ENCODE results near the gene P2RX7. TPM values are rescaled to one million over a fixed set of nuclear protein-coding genes. Genes with fewer than 3 reads are reported as not detected.
"Not testable (repeated sequence)": the region's sequence is repeated elsewhere in the genome, so short reads cannot be mapped to it uniquely, and the experiment has no call there.

P2RX7 gene
- polyA plus RNA-seq, 6 donors from 2014 or later, result 0.10 to 3.2 (median 1.4) TPM

GRCh38 chr12:121191151-121191550, 58.5 kb downstream of the P2RX7 start:
- ATAC-seq (ENCODE audit: low read depth in 2 of 2), result no peak
- H3K4me1 Mint-ChIP-seq, result peaks cover 0 to 4% (median 0%) of the 10 kb centered on the region in 3 donors
- H3K36me3 Mint-ChIP-seq, result no peaks in the 10 kb centered on the region
- H3K4me3 Mint-ChIP-seq, result no peak overlapping the region
- no peaks in the 10 kb centered on the region for H3K27me3 Mint-ChIP-seq
- H3K9me3 Mint-ChIP-seq, result no peaks in the 10 kb centered on the region
- DNase-seq, result no peak
- H3K27ac Mint-ChIP-seq, result peak overlapping the region in 1 of 6 donors; percentile 12

GRCh38 chr12:121196902-121197301, 64.2 kb downstream of the P2RX7 start:
- no peaks in the 10 kb centered on the region for H3K9me3 Mint-ChIP-seq
- no peaks in the 10 kb centered on the region for H3K36me3 Mint-ChIP-seq
- peaks cover 5 to 13% (median 5%) of the 10 kb centered on the region in 3 donors for H3K4me1 Mint-ChIP-seq
- DNase-seq, result peak; percentile 29
- H3K27me3 Mint-ChIP-seq, result no peaks in the 10 kb centered on the region
- peak overlapping the region in 1 of 8 donors; percentile 56 for H3K4me3 Mint-ChIP-seq
- H3K27ac Mint-ChIP-seq, result peak overlapping the region in 2 of 6 donors; percentile 35 to 52
- ATAC-seq (ENCODE audit: low read depth in 2 of 2), result peak; percentile 95 to 96

DNA sequence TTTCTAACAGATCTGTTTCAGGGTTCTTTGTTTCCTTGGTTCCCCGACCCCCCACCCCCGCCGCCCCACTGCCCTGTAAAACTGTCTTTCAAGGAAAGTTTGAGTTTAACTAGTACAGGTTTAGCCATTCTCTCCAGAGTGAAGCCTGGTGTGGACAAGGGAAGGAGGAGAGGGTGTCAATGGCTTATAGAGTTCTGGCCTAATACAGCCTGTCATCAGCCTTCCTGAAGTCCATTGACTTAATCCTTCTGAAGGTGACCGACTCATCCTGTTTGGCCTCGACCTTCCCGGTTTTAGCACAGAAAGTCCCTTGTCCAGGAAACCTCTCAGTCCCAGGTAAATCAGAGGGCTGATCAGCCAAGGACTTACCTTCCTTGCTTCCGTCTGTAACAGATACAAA, 66.3 kb downstream of the P2RX7 start:
- Mint-ChIP-seq H3K36me3 (no peaks in the 10 kb centered on the region), H3K4me1 (peaks cover 5 to 13% (median 5%) of the 10 kb centered on the region in 3 donors), H3K4me3 (no peak overlapping the region), H3K27ac (no peak overlapping the region), H3K27me3 (no peaks in the 10 kb centered on the region), H3K9me3 (no peaks in the 10 kb centered on the region)
- ATAC-seq (ENCODE audit: low read depth in 2 of 2) (no peak), DNase-seq (no peak)

GRCh38 chr12:121201140-121201539, 68.5 kb downstream of the P2RX7 start:
- H3K27me3 Mint-ChIP-seq; ATAC-seq (ENCODE audit: low read depth in 2 of 2); H3K4me3 Mint-ChIP-seq; H3K9me3 Mint-ChIP-seq; H3K27ac Mint-ChIP-seq; DNase-seq; H3K36me3 Mint-ChIP-seq: not testable (repeated sequence)
- peaks cover 5 to 13% (median 8%) of the 10 kb centered on the region in 3 donors for H3K4me1 Mint-ChIP-seq

- Mint-ChIP-seq H3K4me1 (peaks cover 0 to 3% (median 3%) of the 10 kb centered on the region in 3 donors), H3K9me3 (no peaks in the 10 kb centered on the region), H3K27ac (peak overlapping the region in 2 of 6 donors; percentile 27 to 35), H3K4me3 (no peak overlapping the region), H3K27me3 (no peaks in the 10 kb centered on the region), H3K36me3 (no peaks in the 10 kb centered on the region)
- DNase-seq (no peak), ATAC-seq (ENCODE audit: low read depth in 2 of 2) (no peak)
Observed at GRCh38 chr12:121202407-121203355, 70.0 kb downstream of the P2RX7 start.

DNA sequence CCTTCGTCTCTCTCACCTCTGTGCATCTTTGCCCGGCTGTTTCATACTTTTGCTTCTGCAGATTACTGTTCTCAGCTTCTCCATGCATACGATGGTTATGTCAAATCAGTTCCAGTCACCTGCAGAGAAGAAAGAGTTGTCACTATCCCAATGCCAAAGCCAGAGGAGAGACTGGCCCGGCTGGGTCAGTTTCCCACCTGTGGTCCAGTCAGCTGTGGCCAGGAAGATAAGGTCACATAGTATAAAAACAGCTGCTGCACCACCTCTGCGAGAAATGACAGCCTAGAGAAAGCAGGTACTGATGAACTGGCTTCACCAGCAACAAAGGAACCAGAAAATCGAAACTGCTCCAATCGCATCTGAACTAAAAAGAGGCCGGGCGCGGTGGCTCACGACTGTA, 70.8 kb downstream of the P2RX7 start:
- H3K4me1 Mint-ChIP-seq, result peaks cover 0 to 3% (median 0%) of the 10 kb centered on the region in 3 donors
- H3K27me3 Mint-ChIP-seq, result no peaks in the 10 kb centered on the region
- ATAC-seq (ENCODE audit: low read depth in 2 of 2), result no peak
- H3K36me3 Mint-ChIP-seq, result no peaks in the 10 kb centered on the region
- no peak overlapping the region for H3K27ac Mint-ChIP-seq
- DNase-seq, result no peak
- no peak overlapping the region for H3K4me3 Mint-ChIP-seq
- no peaks in the 10 kb centered on the region for H3K9me3 Mint-ChIP-seq

GRCh38 chr12:121205491-121205890, 72.8 kb downstream of the P2RX7 start:
- H3K9me3 Mint-ChIP-seq, result no peaks in the 10 kb centered on the region
- H3K4me3 Mint-ChIP-seq, result peak overlapping the region in 1 of 8 donors; percentile 57
- H3K27me3 Mint-ChIP-seq, result no peaks in the 10 kb centered on the region
- no peak overlapping the region for H3K27ac Mint-ChIP-seq
- H3K4me1 Mint-ChIP-seq, result peaks cover 3 to 8% (median 6%) of the 10 kb centered on the region in 3 donors
- ATAC-seq (ENCODE audit: low read depth in 2 of 2) (no peak), DNase-seq (no peak)
- no peaks in the 10 kb centered on the region for H3K36me3 Mint-ChIP-seq

GRCh38 chr12:121208571-121208970, 75.9 kb downstream of the P2RX7 start:
- Mint-ChIP-seq H3K4me1 (peaks cover 8 to 17% (median 15%) of the 10 kb centered on the region in 3 donors), H3K27ac (peak overlapping the region in 5 of 6 donors; percentile 22 to 98 (median 76)), H3K4me3 (peak overlapping the region in 7 of 8 donors; percentile 32 to 88 (median 86))
- not testable (repeated sequence) for H3K9me3 Mint-ChIP-seq; H3K36me3 Mint-ChIP-seq; DNase-seq; ATAC-seq (ENCODE audit: low read depth in 2 of 2); H3K27me3 Mint-ChIP-seq

DNA sequence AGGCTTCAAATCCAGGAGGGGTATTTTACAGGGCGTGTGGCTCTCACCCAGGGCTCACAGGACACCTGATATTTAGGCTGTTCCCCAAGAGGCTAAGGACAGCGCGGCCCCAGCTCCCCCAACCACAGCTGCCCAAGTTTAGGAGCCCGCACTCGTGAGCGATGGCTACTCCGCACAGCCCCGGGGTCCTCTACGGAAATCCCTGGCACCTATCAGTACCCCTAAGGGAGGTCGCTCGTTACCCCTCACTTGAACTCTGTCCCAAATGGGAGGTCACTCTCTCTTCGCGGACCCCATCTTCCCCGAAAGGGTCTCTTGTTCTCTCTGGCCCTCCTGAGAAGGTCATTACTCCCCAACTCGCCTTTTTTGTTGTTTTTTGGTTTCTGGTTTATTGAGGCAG, 76.5 kb downstream of the P2RX7 start:
- no peak for DNase-seq
- no peaks in the 10 kb centered on the region for H3K9me3 Mint-ChIP-seq
- H3K27ac Mint-ChIP-seq, result peak overlapping the region in 5 of 6 donors; percentile 54 to 95 (median 76)
- H3K36me3 Mint-ChIP-seq, result no peaks in the 10 kb centered on the region
- H3K27me3 Mint-ChIP-seq, result no peaks in the 10 kb centered on the region
- no peak for ATAC-seq (ENCODE audit: low read depth in 2 of 2)
- H3K4me3 Mint-ChIP-seq, result peak overlapping the region; percentile 80 to 88 (median 86)
- peaks cover 8 to 19% (median 15%) of the 10 kb centered on the region in 3 donors for H3K4me1 Mint-ChIP-seq

DNA sequence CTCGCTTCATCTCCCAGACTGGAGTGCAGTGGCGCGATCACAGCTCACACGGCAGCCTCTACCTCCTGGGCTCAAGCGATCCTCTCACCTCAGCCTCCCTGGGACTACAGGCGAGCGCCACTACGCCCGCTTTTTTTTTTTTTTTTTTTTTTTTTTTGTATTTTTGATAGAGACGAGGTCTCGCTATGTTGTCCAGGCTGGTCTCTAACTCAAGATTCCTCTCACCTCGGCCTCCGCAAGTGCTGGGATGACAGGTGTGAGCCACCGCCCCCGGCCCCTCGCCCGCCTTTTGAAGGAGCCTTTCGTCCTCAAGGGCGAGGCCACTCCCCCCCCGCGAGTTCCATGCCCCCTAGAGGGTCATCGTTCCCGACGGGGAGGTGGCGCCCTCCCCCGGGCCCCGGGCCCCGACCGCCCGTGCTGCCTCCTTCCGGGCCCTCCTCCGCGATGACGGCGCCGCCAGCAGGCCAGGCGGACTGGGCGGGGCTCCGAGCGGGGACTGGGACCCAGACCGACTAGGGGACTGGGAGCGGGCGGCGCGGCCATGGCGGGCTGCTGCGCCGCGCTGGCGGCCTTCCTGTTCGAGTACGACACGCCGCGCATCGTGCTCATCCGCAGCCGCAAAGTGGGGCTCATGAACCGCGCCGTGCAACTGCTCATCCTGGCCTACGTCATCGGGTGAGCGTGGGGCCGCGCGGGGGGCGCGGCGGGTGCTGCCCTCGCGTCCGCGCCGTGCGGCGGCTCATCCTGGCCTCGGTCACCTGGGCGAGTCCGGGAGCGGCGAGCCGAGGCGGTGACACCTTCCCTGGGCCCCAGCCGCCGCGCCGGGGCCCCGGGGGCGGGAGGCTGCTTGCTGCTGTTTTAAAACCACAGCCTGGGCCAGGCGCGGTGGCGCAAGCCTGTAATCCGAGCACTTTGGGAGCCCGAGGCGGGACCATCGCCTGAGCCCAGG, 77.2 kb downstream of the P2RX7 start, which contains the start of gene P2RX4:
TSS of gene P2RX4 (plus strand) at position 506 of the 949 bp plus-strand sequence. CDS start at position 542, 36 bp downstream.
- H3K4me3 Mint-ChIP-seq, result peak within 1 kb of the TSS; percentile 85 to 96 (median 88)

DNA sequence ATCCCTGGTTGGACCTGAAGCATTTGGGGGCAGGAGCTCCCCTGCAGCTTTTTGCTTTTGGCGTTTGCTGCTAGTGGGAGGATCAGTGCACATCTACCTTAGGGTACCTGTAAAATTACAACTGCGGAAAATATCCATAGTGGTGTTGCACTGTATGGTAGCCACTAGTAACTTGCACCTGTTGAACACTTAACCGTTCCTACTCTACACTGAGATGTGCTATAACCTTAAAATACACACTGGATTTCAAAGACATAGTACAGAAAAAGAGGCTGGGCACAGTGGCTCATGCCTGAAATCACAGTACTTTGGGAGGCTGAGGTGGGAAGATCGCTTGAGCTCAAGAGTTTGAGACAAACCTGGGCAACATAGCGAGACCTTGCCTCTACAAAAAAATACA, 80.2 kb downstream of the P2RX7 start:
- no peaks in the 10 kb centered on the region for H3K9me3 Mint-ChIP-seq
- H3K27me3 Mint-ChIP-seq, result no peaks in the 10 kb centered on the region
- no peak overlapping the region for H3K27ac Mint-ChIP-seq
- H3K4me1 Mint-ChIP-seq, result peaks cover 11 to 23% (median 20%) of the 10 kb centered on the region in 3 donors
- peak overlapping the region in 2 of 8 donors; percentile 53 to 61 for H3K4me3 Mint-ChIP-seq
- peaks cover 0 to 7% of the 10 kb centered on the region in 2 donors for H3K36me3 Mint-ChIP-seq
- DNase-seq, result no peak
- no peak for ATAC-seq (ENCODE audit: low read depth in 2 of 2)

More for the DNA sequence above, 77.2 kb downstream of the P2RX7 start, which contains the start of gene P2RX4:
- H3K4me1 Mint-ChIP-seq, result peaks cover 9 to 23% (median 20%) of the 10 kb centered on the region in 3 donors
- no peaks in the 10 kb centered on the region for H3K27me3 Mint-ChIP-seq
- peak within 1 kb of the TSS; percentile 95 to 98 (median 96) for H3K27ac Mint-ChIP-seq
- H3K36me3 Mint-ChIP-seq, result no peaks in the 10 kb centered on the region
- peak; percentile 86 for DNase-seq
- H3K9me3 Mint-ChIP-seq, result no peaks in the 10 kb centered on the region
- ATAC-seq (ENCODE audit: low read depth in 2 of 2), result peak; percentile 85

- Mint-ChIP-seq H3K27ac (peak overlapping the region in 1 of 6 donors; percentile 86), H3K27me3 (no peaks in the 10 kb centered on the region), H3K4me3 (peak overlapping the region in 1 of 8 donors; percentile 36), H3K36me3 (peaks cover 7% of the 10 kb centered on the region in 2 donors), H3K9me3 (no peaks in the 10 kb centered on the region), H3K4me1 (peaks cover 11 to 21% (median 17%) of the 10 kb centered on the region in 3 donors)
- DNase-seq (no peak), ATAC-seq (ENCODE audit: low read depth in 2 of 2) (no peak)
Observed at GRCh38 chr12:121214166-121214777, 81.6 kb downstream of the P2RX7 start.
